IPS-18a (cell line): ENCODE measurements around the gene ZDHHC14.
A peak's percentile ranks its signal among the peaks of the same experiment; 100 is the strongest.

Experiments used
- H3K27ac ChIP-seq: one replicate; pipeline ENCODE4 v1.5.1; 2013; ENCODE audit warnings: low read length
- H3K27me3 ChIP-seq: one replicate; pipeline ENCODE4 v1.6.1; 2013; ENCODE audit warnings: mild to moderate bottlenecking, low read length; ENCODE audit not compliant: control insufficient read depth, insufficient read depth
- H3K36me3 ChIP-seq: one replicate; pipeline ENCODE4 v1.6.1; 2013; ENCODE audit warnings: low read depth, low read length; ENCODE audit not compliant: control insufficient read depth
- H3K4me1 ChIP-seq: one replicate; pipeline ENCODE4 v1.6.1; 2013; ENCODE audit warnings: low read depth, low read length; ENCODE audit not compliant: control insufficient read depth
- H3K4me3 ChIP-seq: one replicate; pipeline ENCODE4 v1.5.1; 2013; ENCODE audit warnings: low read length
- H3K9ac ChIP-seq: one replicate; pipeline ENCODE4 v1.6.1; 2013; ENCODE audit warnings: mild to moderate bottlenecking, low read length, moderate library complexity
- H3K9me3 ChIP-seq: one replicate; pipeline ENCODE4 v1.6.1; 2013; ENCODE audit warnings: low read depth, low read length; ENCODE audit not compliant: control insufficient read depth

The ZDHHC14 gene

GRCh38 chr6:157542414-157543160, 161.6 kb downstream of the ZDHHC14 start:
- Histone ChIP-seq H3K36me3 (no peaks in the 10 kb centered on the region), H3K4me3 (no peak overlapping the region), H3K9me3 (no peaks in the 10 kb centered on the region), H3K4me1 (peaks cover 13% of the 10 kb centered on the region), H3K27me3 (no peaks in the 10 kb centered on the region), H3K27ac (no peak overlapping the region), H3K9ac (no peak overlapping the region)

DNA sequence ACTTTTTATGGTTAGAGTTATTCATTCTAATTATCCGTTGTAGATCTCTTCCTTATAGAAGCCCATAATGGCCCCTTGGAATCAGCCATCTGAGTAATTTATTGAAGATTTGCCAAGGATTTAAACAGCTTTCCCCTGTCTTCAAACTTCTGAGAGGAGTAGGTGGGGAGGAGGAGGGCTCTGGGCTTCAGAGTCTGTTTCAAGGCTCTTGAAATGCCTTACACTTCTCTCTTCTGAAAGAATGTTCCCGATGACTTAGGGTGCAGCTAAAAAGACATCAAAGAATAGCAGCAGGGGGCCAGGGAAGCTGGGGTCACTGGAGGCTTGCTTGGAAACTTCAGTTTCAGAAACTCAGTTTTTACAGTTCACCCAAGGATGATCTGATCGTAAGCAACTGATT, 165.3 kb downstream of the ZDHHC14 start:
- no peaks in the 10 kb centered on the region for H3K9me3 ChIP-seq
- no peaks in the 10 kb centered on the region for H3K36me3 ChIP-seq
- no peak overlapping the region for H3K27ac ChIP-seq
- H3K9ac ChIP-seq, result no peak overlapping the region
- peaks cover 19% of the 10 kb centered on the region for H3K4me1 ChIP-seq
- no peaks in the 10 kb centered on the region for H3K27me3 ChIP-seq
- H3K4me3 ChIP-seq, result no peak overlapping the region

GRCh38 chr6:157547112-157547511, 166.1 kb downstream of the ZDHHC14 start:
- Histone ChIP-seq H3K9ac (no peak overlapping the region), H3K4me1 (peaks cover 27% of the 10 kb centered on the region), H3K36me3 (no peaks in the 10 kb centered on the region), H3K27me3 (no peaks in the 10 kb centered on the region), H3K4me3 (no peak overlapping the region), H3K9me3 (no peaks in the 10 kb centered on the region), H3K27ac (no peak overlapping the region)

- H3K9me3 ChIP-seq, result no peaks in the 10 kb centered on the region
- H3K36me3 ChIP-seq, result no peaks in the 10 kb centered on the region
- peaks cover 42% of the 10 kb centered on the region for H3K4me1 ChIP-seq
- no peak overlapping the region for H3K9ac ChIP-seq
- H3K27me3 ChIP-seq, result no peaks in the 10 kb centered on the region
- no peak overlapping the region for H3K4me3 ChIP-seq
- no peak overlapping the region for H3K27ac ChIP-seq
Observed at GRCh38 chr6:157548635-157549467, 167.9 kb downstream of the ZDHHC14 start.

DNA sequence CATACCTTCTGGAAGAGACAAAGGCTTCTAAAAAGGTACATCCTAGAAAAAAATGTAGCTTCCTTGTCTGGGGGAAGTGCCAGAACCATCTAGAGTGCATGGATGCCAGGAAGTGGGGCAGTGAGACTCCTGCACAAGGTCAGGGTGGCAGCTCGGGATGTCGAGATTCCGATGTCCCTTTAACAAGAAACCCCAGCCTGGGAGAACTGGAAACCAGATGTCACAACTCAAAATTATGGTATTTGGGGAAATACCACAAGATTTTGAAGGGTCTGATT, 168.4 kb downstream of the ZDHHC14 start:
- Histone ChIP-seq H3K27ac (no peak overlapping the region), H3K36me3 (no peaks in the 10 kb centered on the region), H3K27me3 (no peaks in the 10 kb centered on the region), H3K4me1 (peaks cover 44% of the 10 kb centered on the region), H3K4me3 (no peak overlapping the region), H3K9me3 (no peaks in the 10 kb centered on the region), H3K9ac (no peak overlapping the region)

- H3K4me3 ChIP-seq, result no peak overlapping the region
- no peak overlapping the region for H3K9ac ChIP-seq
- H3K36me3 ChIP-seq, result no peaks in the 10 kb centered on the region
- H3K27ac ChIP-seq, result no peak overlapping the region
- H3K9me3 ChIP-seq, result no peaks in the 10 kb centered on the region
- H3K27me3 ChIP-seq, result no peaks in the 10 kb centered on the region
- H3K4me1 ChIP-seq, result peaks cover 51% of the 10 kb centered on the region
Observed at GRCh38 chr6:157550114-157550989, 169.4 kb downstream of the ZDHHC14 start.

DNA sequence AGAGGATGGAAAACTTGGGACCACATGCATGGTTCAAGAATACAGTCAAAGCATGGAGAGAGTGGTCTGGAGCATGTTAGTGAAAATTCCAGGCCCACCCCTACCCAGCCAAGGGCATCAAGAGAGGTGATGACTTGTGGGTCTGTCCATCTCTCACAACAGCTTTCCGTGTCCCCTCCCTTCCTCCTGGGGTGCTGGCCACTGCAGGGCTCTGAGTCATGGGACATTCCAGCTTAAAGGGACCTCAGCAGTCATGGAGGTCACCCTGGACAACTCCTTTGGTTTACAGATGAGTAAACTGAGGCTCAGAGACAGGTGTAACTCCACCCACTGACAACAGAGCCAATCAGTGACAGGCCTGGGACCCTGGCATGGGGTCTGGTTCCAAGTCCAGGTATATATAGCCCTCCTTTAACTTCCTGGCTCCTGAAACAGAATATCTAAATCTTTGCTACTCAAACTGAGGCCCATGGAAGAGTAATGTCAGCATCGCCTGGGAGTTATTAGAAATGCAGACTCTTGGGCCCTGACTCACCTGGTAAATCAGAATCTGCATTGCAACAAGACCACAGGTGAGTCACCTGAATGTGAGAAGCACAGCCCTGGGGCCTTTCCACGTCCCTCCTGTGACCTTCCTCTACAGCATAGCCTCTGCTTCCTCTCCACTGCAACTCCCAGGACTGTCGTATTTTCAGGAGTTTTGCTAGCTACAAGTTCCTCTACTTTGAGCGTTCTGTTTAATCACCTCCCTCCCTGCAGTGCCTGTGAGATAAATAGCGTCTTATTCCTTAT, 170.2 kb downstream of the ZDHHC14 start:
- H3K9ac ChIP-seq, result peak overlapping the region; percentile 32

GRCh38 chr6:157552081-157552747, 171.2 kb downstream of the ZDHHC14 start:
- H3K36me3 ChIP-seq, result no peaks in the 10 kb centered on the region
- H3K9me3 ChIP-seq, result no peaks in the 10 kb centered on the region
- peak overlapping the region; percentile 21 for H3K4me3 ChIP-seq
- H3K27ac ChIP-seq, result peak overlapping the region; percentile 61
- H3K9ac ChIP-seq, result peak overlapping the region; percentile 32
- H3K27me3 ChIP-seq, result no peaks in the 10 kb centered on the region
- H3K4me1 ChIP-seq, result peaks cover 43% of the 10 kb centered on the region

More for the DNA sequence above, 170.2 kb downstream of the ZDHHC14 start:
- Histone ChIP-seq H3K4me1 (peaks cover 51% of the 10 kb centered on the region), H3K36me3 (no peaks in the 10 kb centered on the region), H3K27me3 (no peaks in the 10 kb centered on the region), H3K4me3 (peak overlapping the region; percentile 21), H3K9me3 (no peaks in the 10 kb centered on the region), H3K27ac (peak overlapping the region; percentile 61)

DNA sequence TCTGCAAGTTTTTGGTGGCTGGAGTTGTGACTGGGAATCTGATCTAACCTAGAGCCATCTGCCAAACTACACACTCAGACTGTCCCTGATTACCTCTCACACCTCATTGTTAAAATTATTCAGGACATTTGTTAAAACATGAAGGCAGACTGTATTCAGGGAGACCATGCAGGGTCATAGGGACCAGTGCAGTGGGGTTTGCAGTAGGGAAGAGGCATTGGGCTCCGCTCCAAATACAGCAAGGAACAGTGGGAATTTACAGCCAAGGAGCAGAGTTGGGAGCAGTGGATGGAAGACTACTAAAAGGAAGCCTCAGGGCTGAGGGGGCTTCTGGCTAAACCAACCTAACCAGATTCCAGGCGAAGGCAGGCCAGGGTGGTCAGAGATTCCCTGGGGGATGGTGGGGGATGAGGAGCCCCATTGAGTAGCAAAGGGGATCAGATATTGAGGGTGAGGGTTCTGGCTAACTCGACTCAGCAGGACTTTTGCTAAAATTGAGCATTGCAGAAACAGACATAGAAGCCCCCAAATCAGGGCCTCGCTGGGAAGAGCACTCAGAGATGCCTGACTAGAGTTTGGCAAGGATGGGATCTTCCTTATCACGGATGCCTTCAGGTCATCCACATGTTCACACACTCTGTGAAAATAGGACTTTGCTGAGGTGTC, 172.0 kb downstream of the ZDHHC14 start:
- Histone ChIP-seq H3K9ac (no peak overlapping the region), H3K27me3 (no peaks in the 10 kb centered on the region), H3K36me3 (no peaks in the 10 kb centered on the region), H3K4me3 (peak overlapping the region; percentile 4), H3K4me1 (peaks cover 43% of the 10 kb centered on the region), H3K27ac (no peak overlapping the region), H3K9me3 (no peaks in the 10 kb centered on the region)

GRCh38 chr6:157554747-157555146, 173.8 kb downstream of the ZDHHC14 start:
- H3K4me3 ChIP-seq, result no peak overlapping the region
- no peaks in the 10 kb centered on the region for H3K27me3 ChIP-seq
- H3K36me3 ChIP-seq, result no peaks in the 10 kb centered on the region
- H3K9me3 ChIP-seq, result no peaks in the 10 kb centered on the region
- peaks cover 43% of the 10 kb centered on the region for H3K4me1 ChIP-seq
- no peak overlapping the region for H3K9ac ChIP-seq
- H3K27ac ChIP-seq, result no peak overlapping the region
